HG03064 (cell line): ENCODE results near the gene ADAMTS8.

Experiments
- ATAC-seq: cut with Tn5 transposase; IDR thresholded peaks from one replicate; pipeline ENCODE4 v1.9.1; 2021; ENCODE audit warnings: low read depth; ENCODE audit not compliant: unreplicated experiment

Gene ADAMTS8

GRCh38 chr11:130428316-130429119 lies at the start of gene ADAMTS8:
Gene ADAMTS8 (minus strand): TSS chr11:130428609. CDS start chr11:130428286, 323 bp downstream.
- no peak for ATAC-seq

GRCh38 chr11:130477586-130478203 lies 49.3 kb upstream of the ADAMTS8 start:
- ATAC-seq = no peak

GRCh38 chr11:130476922-130477491 lies 48.6 kb upstream of the ADAMTS8 start:
- no peak for ATAC-seq

GRCh38 chr11:130476200-130476921 lies 48.0 kb upstream of the ADAMTS8 start:
- no peak for ATAC-seq

- ATAC-seq = no peak
Measured at GRCh38 chr11:130475426-130476053, 47.1 kb upstream of the ADAMTS8 start.

GRCh38 chr11:130474637-130475400 lies 46.4 kb upstream of the ADAMTS8 start:
- no peak for ATAC-seq

- no peak for ATAC-seq
Measured at GRCh38 chr11:130473795-130474377, 45.5 kb upstream of the ADAMTS8 start.

GRCh38 chr11:130473056-130473794 lies 44.8 kb upstream of the ADAMTS8 start:
- no peak for ATAC-seq

- no peak for ATAC-seq
Measured at GRCh38 chr11:130472434-130472961, 44.1 kb upstream of the ADAMTS8 start.

GRCh38 chr11:130471731-130472433 lies 43.5 kb upstream of the ADAMTS8 start:
- ATAC-seq = no peak

GRCh38 chr11:130470832-130471706 lies 42.7 kb upstream of the ADAMTS8 start:
- ATAC-seq = no peak

GRCh38 chr11:130469181-130469580 lies 40.8 kb upstream of the ADAMTS8 start:
- no peak for ATAC-seq

GRCh38 chr11:130467116-130467900 lies 38.9 kb upstream of the ADAMTS8 start:
- ATAC-seq = no peak

- ATAC-seq = no peak
Measured at GRCh38 chr11:130465263-130465662, 36.9 kb upstream of the ADAMTS8 start.

GRCh38 chr11:130464291-130464812 lies 35.9 kb upstream of the ADAMTS8 start:
- ATAC-seq = no peak

- no peak for ATAC-seq
Measured at GRCh38 chr11:130462931-130463330, 34.5 kb upstream of the ADAMTS8 start.
